Esophagus (tissue), 2 donors: Measurements from ENCODE around the gene GRID1. TPM values are rescaled to one million over a fixed set of nuclear protein-coding genes. Genes with fewer than 3 reads are reported as not detected.

Experiments used
- H3K27ac ChIP-seq, 2 donors: one replicate each; pipeline ENCODE4 v1.5.1; 2013; ENCODE audit warnings: low read depth in 2 of 2, mild to moderate bottlenecking in 2 of 2, inconsistent platforms in 1 of 2, low read length in 1 of 2, moderate library complexity in 1 of 2
- H3K27me3 ChIP-seq, 2 donors: one replicate each; pipeline ENCODE4 v1.6.1; 2013; ENCODE audit warnings: low read length in 2 of 2, control low read depth in 1 of 2, mild to moderate bottlenecking in 1 of 2; ENCODE audit not compliant: insufficient read depth in 2 of 2, control insufficient read depth in 1 of 2
- H3K36me3 ChIP-seq, 2 donors: one replicate each; pipeline ENCODE4 v1.6.1; 2013; ENCODE audit warnings: low read length in 1 of 2; ENCODE audit not compliant: control insufficient read depth in 2 of 2, insufficient read depth in 2 of 2
- H3K4me1 ChIP-seq, 2 donors: one replicate each; pipeline ENCODE4 v1.6.1; 2013; ENCODE audit warnings: low read length in 1 of 2; ENCODE audit not compliant: control insufficient read depth in 2 of 2, insufficient read depth in 2 of 2
- H3K4me3 ChIP-seq, 2 donors: one replicate each; pipeline ENCODE4 v1.5.1; 2013; ENCODE audit warnings: low read length in 2 of 2, mild to moderate bottlenecking in 2 of 2, low read depth in 1 of 2, moderate library complexity in 1 of 2
- H3K9me3 ChIP-seq, 2 donors: one replicate each; pipeline ENCODE4 v1.6.1; 2013; ENCODE audit warnings: mild to moderate bottlenecking in 2 of 2, low read depth in 1 of 2, low read length in 1 of 2, moderate library complexity in 1 of 2; ENCODE audit not compliant: control insufficient read depth in 2 of 2, insufficient read depth in 1 of 2
- WGBS, 2 donors: extraction: QIAGEN DNeasy Blood & Tissue Kit; methylation state at CpG; one replicate each; pipeline ENCODE4 v1.1.7; 2013; 5-methylcytosine and 5-hydroxymethylcytosine counted together
- polyA plus RNA-seq, 2 donors: library from polyadenylated mRNA; stranded (reverse); fragments of 200-250 nt; gene quantifications; one replicate each; pipeline ENCODE4 v1.2.3, GENCODE V29; 2013
- donor health status: healthy with polysubstance abuse.
- donor health status: Bipolar disorder and iron deficiency.

GRID1 gene
- polyA plus RNA-seq, 2 donors, result 0.04 to 0.32 TPM

DNA sequence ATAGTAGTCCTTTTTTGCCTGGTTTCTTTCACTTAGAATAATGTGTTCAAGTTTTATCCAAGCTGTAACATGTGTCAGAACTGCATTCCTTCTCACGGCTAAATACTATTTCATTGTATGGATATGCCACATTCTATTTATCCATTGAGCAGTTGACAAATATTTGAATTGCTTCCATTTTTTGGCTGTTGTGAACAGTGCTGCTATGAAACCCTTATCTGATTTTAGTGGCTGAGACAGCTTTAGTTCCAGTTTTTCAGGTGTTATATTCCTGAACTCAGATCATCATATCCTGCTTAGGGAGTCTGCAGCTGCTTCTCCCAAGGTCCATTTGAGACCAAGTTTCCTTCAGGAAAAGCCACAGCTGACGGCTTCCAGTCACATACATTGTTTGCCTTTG is 339.2 kb downstream of the GRID1 start:
- WGBS, 2 donors, result 62 to 77% methylated on average over 2 of the region's 2 CpGs
- no peaks in the 10 kb centered on the region for H3K4me1 ChIP-seq
- H3K9me3 ChIP-seq, result no peaks in the 10 kb centered on the region
- no peaks in the 10 kb centered on the region for H3K27me3 ChIP-seq
- no peaks in the 10 kb centered on the region for H3K36me3 ChIP-seq
- H3K27ac ChIP-seq, result no peak overlapping the region
- H3K4me3 ChIP-seq, result no peak overlapping the region

DNA sequence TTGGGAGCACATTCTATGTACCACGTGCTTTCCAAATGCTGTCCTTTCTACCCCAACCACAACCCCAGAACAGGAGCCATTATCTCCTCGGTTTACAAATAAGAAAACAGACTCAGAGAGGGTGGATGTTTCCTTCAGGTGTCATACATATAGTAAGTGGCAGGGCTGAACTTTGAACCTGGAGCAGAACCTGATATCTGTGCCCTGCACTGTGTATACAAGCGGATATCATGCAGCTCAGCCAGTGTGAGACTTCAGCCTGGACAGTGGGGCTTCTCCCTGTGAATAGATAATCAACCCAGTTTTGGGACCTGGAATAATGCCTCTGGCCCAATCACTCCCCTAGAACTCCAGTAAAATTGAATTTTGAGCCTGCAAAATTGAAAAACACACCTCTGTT is 341.1 kb downstream of the GRID1 start:
- no peaks in the 10 kb centered on the region for H3K4me1 ChIP-seq
- H3K36me3 ChIP-seq, result no peaks in the 10 kb centered on the region
- no peak overlapping the region for H3K27ac ChIP-seq
- H3K9me3 ChIP-seq, result no peaks in the 10 kb centered on the region
- 80 to 85% methylated on average over 3 of the region's 3 CpGs for WGBS, 2 donors
- no peaks in the 10 kb centered on the region for H3K27me3 ChIP-seq
- H3K4me3 ChIP-seq, result no peak overlapping the region

DNA sequence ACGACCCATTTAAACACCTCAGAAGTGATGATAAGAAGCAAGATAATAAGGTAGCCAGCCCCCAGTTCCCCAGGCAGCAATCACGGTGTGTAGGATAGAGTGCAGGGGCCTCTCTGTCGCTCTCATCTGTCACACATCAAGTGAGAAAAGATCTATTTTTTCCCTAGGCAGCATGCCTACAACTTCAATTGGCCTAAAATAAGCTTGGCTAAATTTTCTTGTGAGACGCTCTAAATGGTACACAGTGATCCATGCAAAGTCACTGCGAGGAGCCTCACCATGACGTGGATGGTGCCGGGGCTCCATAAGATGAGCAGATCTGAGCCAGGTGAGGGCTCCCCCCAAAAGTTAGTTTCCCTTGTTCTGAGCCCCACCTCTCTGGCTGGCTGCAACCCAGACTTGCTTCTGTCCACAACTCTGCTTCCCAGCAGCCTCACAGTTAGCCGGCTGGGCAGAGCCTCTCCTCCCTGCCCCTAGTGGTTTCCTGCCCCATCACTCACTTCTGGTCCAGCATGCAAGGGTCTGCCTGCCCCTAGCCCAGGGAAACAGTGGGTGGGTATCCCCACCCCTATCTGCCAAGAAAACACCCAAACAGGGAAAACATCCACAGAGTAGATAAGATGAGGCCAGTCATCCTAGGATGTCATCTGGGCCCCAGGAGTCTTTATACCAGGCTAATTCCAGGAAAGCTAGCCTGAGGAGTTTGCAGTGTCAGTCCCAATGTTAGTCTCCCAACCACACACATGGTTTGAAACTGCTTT is 342.1 kb downstream of the GRID1 start:
- 74 to 77% methylated on average over 8 of the region's 8 CpGs for WGBS, 2 donors
- Histone ChIP-seq H3K4me1 (no peaks in the 10 kb centered on the region), H3K27ac (no peak overlapping the region), H3K4me3 (no peak overlapping the region), H3K36me3 (no peaks in the 10 kb centered on the region), H3K9me3 (no peaks in the 10 kb centered on the region), H3K27me3 (no peaks in the 10 kb centered on the region)

DNA sequence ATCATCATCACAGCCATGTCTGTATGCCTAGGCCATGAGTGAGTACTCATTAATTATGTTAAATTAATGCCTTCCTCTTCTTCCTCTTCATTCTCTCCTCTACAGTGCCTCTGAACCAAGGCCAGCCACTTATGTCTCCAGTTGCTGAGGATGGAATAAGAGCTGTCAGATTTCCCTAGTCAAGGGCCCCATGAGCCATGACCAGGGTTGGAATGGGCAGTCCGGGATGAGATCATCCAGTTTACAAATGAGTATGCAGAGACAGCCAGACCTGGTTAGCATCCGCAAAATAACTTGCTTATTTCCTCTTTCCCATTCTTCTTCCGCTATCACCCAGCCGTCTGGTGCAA is 342.7 kb downstream of the GRID1 start:
- WGBS, 2 donors, result 67 to 78% methylated on average over 4 of the region's 4 CpGs
- H3K27me3 ChIP-seq, result no peaks in the 10 kb centered on the region
- H3K36me3 ChIP-seq, result no peaks in the 10 kb centered on the region
- no peaks in the 10 kb centered on the region for H3K9me3 ChIP-seq
- no peaks in the 10 kb centered on the region for H3K4me1 ChIP-seq
- no peak overlapping the region for H3K27ac ChIP-seq
- H3K4me3 ChIP-seq, result no peak overlapping the region

DNA sequence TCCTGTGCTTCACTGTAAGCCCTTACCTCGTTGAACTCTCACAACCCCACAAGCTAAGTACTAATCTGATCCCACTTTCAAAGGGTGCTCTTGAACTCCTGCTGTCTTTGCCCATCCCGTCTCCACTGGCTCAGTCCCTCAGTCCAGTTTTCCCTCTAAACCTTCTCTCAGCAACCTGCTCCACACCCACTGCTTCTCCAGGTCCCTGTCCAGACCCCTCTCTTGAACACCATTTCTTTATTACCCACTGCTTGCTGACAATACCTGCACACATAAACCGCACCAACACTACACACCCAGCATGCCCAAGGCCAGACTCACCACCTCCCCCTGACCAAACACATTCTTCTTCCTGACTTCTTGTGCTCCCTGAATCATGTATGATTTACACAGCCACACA is 343.3 kb downstream of the GRID1 start:
- Histone ChIP-seq H3K36me3 (no peaks in the 10 kb centered on the region), H3K27me3 (no peaks in the 10 kb centered on the region), H3K27ac (no peak overlapping the region), H3K9me3 (no peaks in the 10 kb centered on the region), H3K4me3 (no peak overlapping the region), H3K4me1 (no peaks in the 10 kb centered on the region)
- 82 to 86% methylated on average over 3 of the region's 3 CpGs for WGBS, 2 donors

DNA sequence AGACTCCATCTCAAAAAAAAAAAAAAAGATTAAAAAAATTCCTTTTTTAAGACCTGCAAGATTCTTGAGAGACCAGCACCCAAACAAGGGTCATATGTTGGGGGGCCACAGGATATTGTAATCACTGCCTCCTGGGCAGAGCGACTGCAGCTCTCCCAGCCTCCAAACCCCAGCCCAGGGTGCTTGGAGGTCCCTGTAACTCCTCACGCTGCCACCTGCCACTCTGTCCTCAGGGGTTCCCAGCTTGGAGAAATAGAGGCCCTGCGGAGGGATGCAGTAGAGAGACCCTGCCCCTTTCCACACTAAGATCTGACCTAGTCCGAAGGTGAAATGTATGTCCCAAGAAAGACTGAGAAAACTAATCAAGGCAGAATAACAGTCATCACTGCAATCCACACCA is 343.7 kb downstream of the GRID1 start:
- Histone ChIP-seq H3K9me3 (no peaks in the 10 kb centered on the region), H3K27ac (no peak overlapping the region), H3K4me1 (no peaks in the 10 kb centered on the region), H3K27me3 (no peaks in the 10 kb centered on the region), H3K36me3 (no peaks in the 10 kb centered on the region), H3K4me3 (no peak overlapping the region)
- WGBS, 2 donors, result 94 to 97% methylated on average over 4 of the region's 4 CpGs

DNA sequence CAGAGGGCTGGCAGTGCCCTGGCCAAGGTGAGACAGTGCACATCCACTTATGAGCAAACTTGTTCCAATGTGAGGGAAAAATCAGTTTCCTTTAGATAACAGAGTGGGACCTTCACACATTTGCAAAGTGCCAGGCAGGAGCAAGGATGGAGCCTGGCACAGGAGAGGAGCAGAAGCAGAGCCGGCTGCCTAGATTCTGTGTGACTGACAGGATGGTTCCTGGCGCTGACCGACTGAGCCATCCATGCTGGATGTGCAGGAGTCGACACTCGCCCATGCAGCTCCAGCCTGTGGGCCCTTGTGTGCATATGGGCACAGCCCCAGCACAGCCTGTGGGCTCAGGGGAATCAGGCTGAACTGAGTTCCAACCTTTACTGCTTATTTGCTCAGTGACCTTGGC is 346.5 kb downstream of the GRID1 start:
- H3K36me3 ChIP-seq, result no peaks in the 10 kb centered on the region
- H3K4me1 ChIP-seq, result no peaks in the 10 kb centered on the region
- no peaks in the 10 kb centered on the region for H3K9me3 ChIP-seq
- no peak overlapping the region for H3K27ac ChIP-seq
- 71 to 75% methylated on average over 5 of the region's 5 CpGs for WGBS, 2 donors
- no peaks in the 10 kb centered on the region for H3K27me3 ChIP-seq
- H3K4me3 ChIP-seq, result no peak overlapping the region

DNA sequence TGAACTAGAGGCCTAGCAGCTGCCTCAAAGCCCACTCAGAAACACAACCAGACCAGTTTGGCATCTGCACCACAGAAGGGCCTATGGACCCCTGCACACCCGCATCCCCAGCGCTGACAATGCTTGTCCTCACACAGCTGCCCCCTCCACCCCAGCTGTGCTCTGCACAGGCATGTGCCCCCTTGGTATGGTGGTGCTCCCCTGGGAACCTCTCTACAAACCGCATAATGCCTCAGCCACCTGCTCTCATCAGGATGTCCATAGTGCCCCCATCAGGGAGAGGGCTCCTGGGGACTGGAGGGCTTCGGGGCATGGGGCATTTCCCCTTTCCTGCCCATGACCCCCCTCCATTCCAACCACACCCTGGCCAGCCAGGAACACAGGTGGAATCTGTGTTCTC is 347.5 kb downstream of the GRID1 start:
- H3K4me1 ChIP-seq, result no peaks in the 10 kb centered on the region
- no peak overlapping the region for H3K27ac ChIP-seq
- WGBS, 2 donors, result 93 to 96% methylated on average over 4 of the region's 4 CpGs
- no peaks in the 10 kb centered on the region for H3K36me3 ChIP-seq
- H3K27me3 ChIP-seq, result no peaks in the 10 kb centered on the region
- no peaks in the 10 kb centered on the region for H3K9me3 ChIP-seq
- H3K4me3 ChIP-seq, result no peak overlapping the region

DNA sequence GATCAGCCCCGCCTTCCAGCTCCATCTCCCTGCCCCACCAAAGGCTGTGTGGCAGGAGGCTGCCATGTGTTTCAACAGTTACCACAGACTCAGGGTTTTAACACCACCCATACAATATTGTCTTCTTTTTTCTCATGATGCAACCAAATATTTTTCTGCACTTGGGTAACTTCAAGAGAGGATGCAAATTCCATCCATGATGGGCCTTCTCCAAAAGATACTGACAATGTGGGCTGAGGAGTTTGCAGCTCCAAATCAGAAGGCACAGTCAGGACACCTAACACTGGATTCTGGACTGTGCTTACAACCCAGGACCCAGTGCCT is 347.9 kb downstream of the GRID1 start:
- H3K4me1 ChIP-seq, result no peaks in the 10 kb centered on the region
- no peak overlapping the region for H3K4me3 ChIP-seq
- H3K36me3 ChIP-seq, result no peaks in the 10 kb centered on the region
- H3K27me3 ChIP-seq, result no peaks in the 10 kb centered on the region
- WGBS, 2 donors, result 82 to 88% methylated on average over 1 of the region's 1 CpG
- H3K9me3 ChIP-seq, result no peaks in the 10 kb centered on the region
- no peak overlapping the region for H3K27ac ChIP-seq

DNA sequence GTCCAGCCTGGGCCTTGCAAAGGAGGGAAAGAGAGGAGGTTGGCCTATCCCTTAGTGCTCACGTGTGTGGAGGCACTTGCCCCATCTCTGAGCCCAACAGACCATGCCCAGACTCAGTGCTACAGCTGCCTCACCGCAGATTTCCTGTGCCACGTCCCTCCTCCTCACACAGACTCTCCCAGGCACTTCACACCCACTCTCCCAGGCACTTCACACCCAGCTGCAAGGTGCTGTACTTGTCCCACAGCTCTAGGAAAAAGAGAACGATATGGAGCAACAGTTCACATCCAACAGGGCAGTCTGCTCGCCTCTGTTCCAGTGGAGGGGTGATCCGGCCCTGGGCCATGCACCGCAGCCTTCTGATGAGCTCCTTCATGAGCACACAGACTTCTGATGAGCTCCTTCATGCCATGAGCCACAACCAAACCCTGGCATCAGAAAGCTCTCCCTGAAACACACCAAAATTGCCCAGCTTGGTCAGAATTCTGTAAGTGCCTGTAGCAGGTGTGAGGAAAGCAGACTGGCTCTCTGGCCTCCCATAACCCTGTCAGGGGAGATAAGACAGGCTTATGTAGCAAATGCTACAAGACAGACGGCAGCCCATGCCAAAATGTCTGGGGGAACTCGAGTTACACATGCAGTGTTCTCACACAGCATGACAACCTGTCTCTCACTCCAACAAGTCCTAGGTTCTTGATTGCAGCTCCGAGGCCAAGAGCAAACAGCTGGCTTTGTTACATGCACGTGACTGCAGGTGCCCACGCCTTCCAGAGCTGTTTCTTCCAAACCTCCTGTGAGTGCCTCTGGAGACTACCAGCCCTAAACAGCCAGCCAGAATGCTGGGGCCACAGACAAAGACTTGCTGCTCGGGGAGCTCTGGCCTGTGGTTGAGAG is 348.5 kb downstream of the GRID1 start:
- 48 to 61% methylated on average over 13 of the region's 13 CpGs for WGBS, 2 donors
- H3K27ac ChIP-seq, result no peak overlapping the region
- H3K36me3 ChIP-seq, result no peaks in the 10 kb centered on the region
- H3K4me1 ChIP-seq, result no peaks in the 10 kb centered on the region
- no peaks in the 10 kb centered on the region for H3K27me3 ChIP-seq
- no peaks in the 10 kb centered on the region for H3K9me3 ChIP-seq
- H3K4me3 ChIP-seq, result no peak overlapping the region
